Spleen (tissue), 11 donors: ENCODE measurements around the gene ABHD12. TPM values are rescaled to one million over a fixed set of nuclear protein-coding genes. Genes with fewer than 3 reads are reported as not detected.

Experiments used
- DNase-seq: peaks from one replicate; pipeline ENCODE4 v3.0.0-alpha.2; 2020
- H3K27ac ChIP-seq, 8 donors: fragments of 200-600 bp; sonication (generic) in 7 of 8; 1 replicate in 4 of 8; 2 replicates in 4 of 8; pipeline versions ENCODE4 v1.5.0 to v1.8.0; 2016 to 2021; ENCODE audit warnings: inconsistent platforms in 4 of 8, mild to moderate bottlenecking in 4 of 8, moderate library complexity in 1 of 8
- H3K27me3 ChIP-seq, 7 donors: fragments of 200-600 bp; sonication (generic) in 6 of 7; replicated peaks in 1 of 7; 1 replicate in 4 of 7; 2 replicates in 3 of 7; pipeline versions ENCODE4 v1.5.0 to v1.8.0; 2016 to 2021; ENCODE audit warnings: inconsistent platforms in 3 of 7, mild to moderate bottlenecking in 1 of 7
- H3K36me3 ChIP-seq, 6 donors: fragments of 200-600 bp; sonication (generic) in 5 of 6; 1 replicate in 4 of 6; 2 replicates in 2 of 6; pipeline versions ENCODE4 v1.5.0 to v1.8.0; 2016 to 2021; ENCODE audit warnings: inconsistent platforms in 2 of 6
- H3K4me1 ChIP-seq, 6 donors: fragments of 200-600 bp; sonication (generic) in 5 of 6; 1 replicate in 3 of 6; 2 replicates in 3 of 6; pipeline versions ENCODE4 v1.5.0 to v1.8.0; 2016 to 2021; ENCODE audit warnings: inconsistent platforms in 3 of 6
- H3K4me3 ChIP-seq, 8 donors: fragments of 200-600 bp; sonication (generic) in 7 of 8; 1 replicate in 4 of 8; 2 replicates in 4 of 8; pipeline versions ENCODE4 v1.5.0 to v1.8.0; 2016 to 2021; ENCODE audit warnings: inconsistent platforms in 4 of 8, mild to moderate bottlenecking in 4 of 8, moderate library complexity in 2 of 8
- H3K9me3 ChIP-seq, 8 donors: fragments of 200-600 bp; sonication (generic) in 7 of 8; 1 replicate in 4 of 8; 2 replicates in 4 of 8; pipeline versions ENCODE4 v1.5.0 to v1.8.0; 2016 to 2021; ENCODE audit warnings: inconsistent platforms in 4 of 8
- POLR2A ChIP-seq, 3 donors: fragments of 450-650 bp; IDR thresholded peaks; one replicate each; pipeline ENCODE4 v1.5.1; 2017; ENCODE audit warnings: antibody characterized with exemption in 3 of 3, mild to moderate bottlenecking in 1 of 3
- POLR2AphosphoS5 ChIP-seq, 3 donors: sonication (generic); formaldehyde crosslinking; IDR thresholded peaks; one replicate each; pipeline ENCODE4 v1.5.1; 2017; ENCODE audit warnings: antibody characterized with exemption in 3 of 3
- WGBS, 5 donors: extraction: QIAGEN DNeasy Blood & Tissue Kit in 3 of 5; methylation state at CpG; one replicate each; pipeline versions ENCODE4 v1.1.5 to v1.1.7; 2013 to 2018; 5-methylcytosine and 5-hydroxymethylcytosine counted together
- intact Hi-C: fragments of 100-400 bp; cut with DNase I; formaldehyde crosslinking; loops from one replicate; pipeline ENCODE4 v1.15.0; 2023; ENCODE audit warnings: low total_unique reads
- polyA plus RNA-seq, 3 donors: library from polyadenylated mRNA; stranded (reverse); fragments of 200-250 nt; gene quantifications; one replicate each; pipeline ENCODE4 v1.2.1, GENCODE V29; 2013
- small RNA-seq, 4 donors: library from RNA; depleted of rRNA; stranded (forward); fragments of <200 nt; gene quantifications; one replicate each; pipeline ENCODE3, GENCODE V24; 2016
- total RNA-seq, 7 donors: library from RNA; depleted of rRNA in 3 of 7; stranded (reverse); fragments of >200 nt in 3 of 7; fragmentation: NEBNext Ultra II Directional in 4 of 7; extraction: Animal tissue kit (Norgen Biotek cat#: 25700) in 4 of 7; gene quantifications; one replicate each; pipeline versions ENCODE4 v1.1.0 to v1.2.1, GENCODE V29; 2016 to 2021
- TF ChIP-seq, protein P1 (sequence below), 11 experiments: fragments of 200-600 bp in 7 of 11; fragments of 450-650 bp in 4 of 11; sonication (generic) in 4 of 11; IDR thresholded peaks in 8 of 11; conservative IDR thresholded peaks in 3 of 11; 1 replicate in 7 of 11; 2 replicates in 4 of 11; pipeline versions ENCODE4 v1.4.0 to v1.8.0; 2016 to 2021; ENCODE audit warnings: antibody characterized with exemption in 11 of 11, inconsistent platforms in 4 of 11, mild to moderate bottlenecking in 1 of 11
- donor health status: healthy with polysubstance abuse.
- donor health status: DM: no; HTN: no; CAD: no; lungs with moderate emphysema.
- donor health status: DM: no; HTN: no; CAD: no.
- donor health status: Bipolar disorder and iron deficiency.
- donor health status: healthy.
- donor health status: DM: no; HTN: no; CAD: no.
- donor health status: DM: yes; HTN: yes; CAD: no.

The ABHD12 gene
- total and polyA plus RNA-seq, 10 donors, result 16.1 to 36.9 (median 25.3) TPM

GRCh38 chr20:25252230-25252651 lies 138.4 kb downstream of the ABHD12 start:
- Histone ChIP-seq H3K4me1 (peaks cover 6 to 65% (median 26%) of the 10 kb centered on the region in 6 donors), H3K9me3 (no peaks in the 10 kb centered on the region), H3K27me3 (no peaks in the 10 kb centered on the region), H3K4me3 (no peak overlapping the region), H3K27ac (no peak overlapping the region), H3K36me3 (peaks cover 0 to 29% (median 0%) of the 10 kb centered on the region in 6 donors)
- 84 to 96% (median 86%) methylated on average over 4 to 6 of the region's 6 CpGs for WGBS, 5 donors
- DNase-seq, result no peak
- intact Hi-C loops, result no loop called here
- TF ChIP-seq POLR2AphosphoS5 (IDR thresholded peaks at IDR 0.05) (no peak), POLR2A (IDR thresholded peaks at IDR 0.05) (no peak)
- TF ChIP-seq, protein P1, sequence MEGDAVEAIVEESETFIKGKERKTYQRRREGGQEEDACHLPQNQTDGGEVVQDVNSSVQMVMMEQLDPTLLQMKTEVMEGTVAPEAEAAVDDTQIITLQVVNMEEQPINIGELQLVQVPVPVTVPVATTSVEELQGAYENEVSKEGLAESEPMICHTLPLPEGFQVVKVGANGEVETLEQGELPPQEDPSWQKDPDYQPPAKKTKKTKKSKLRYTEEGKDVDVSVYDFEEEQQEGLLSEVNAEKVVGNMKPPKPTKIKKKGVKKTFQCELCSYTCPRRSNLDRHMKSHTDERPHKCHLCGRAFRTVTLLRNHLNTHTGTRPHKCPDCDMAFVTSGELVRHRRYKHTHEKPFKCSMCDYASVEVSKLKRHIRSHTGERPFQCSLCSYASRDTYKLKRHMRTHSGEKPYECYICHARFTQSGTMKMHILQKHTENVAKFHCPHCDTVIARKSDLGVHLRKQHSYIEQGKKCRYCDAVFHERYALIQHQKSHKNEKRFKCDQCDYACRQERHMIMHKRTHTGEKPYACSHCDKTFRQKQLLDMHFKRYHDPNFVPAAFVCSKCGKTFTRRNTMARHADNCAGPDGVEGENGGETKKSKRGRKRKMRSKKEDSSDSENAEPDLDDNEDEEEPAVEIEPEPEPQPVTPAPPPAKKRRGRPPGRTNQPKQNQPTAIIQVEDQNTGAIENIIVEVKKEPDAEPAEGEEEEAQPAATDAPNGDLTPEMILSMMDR (IDR thresholded peaks at IDR 0.05 in 8 of 11, conservative IDR thresholded peaks at IDR 0.05 in 3 of 11), result no peak

GRCh38 chr20:25251558-25251957 lies 139.1 kb downstream of the ABHD12 start:
- 80 to 96% (median 92%) methylated on average over 4 of the region's 4 CpGs for WGBS, 5 donors
- TF ChIP-seq, protein P1 (IDR thresholded peaks at IDR 0.05 in 8 of 11, conservative IDR thresholded peaks at IDR 0.05 in 3 of 11), result no peak
- TF ChIP-seq POLR2A (IDR thresholded peaks at IDR 0.05) (no peak), POLR2AphosphoS5 (IDR thresholded peaks at IDR 0.05) (no peak)
- peaks cover 11 to 65% (median 33%) of the 10 kb centered on the region in 6 donors for H3K4me1 ChIP-seq
- H3K27me3 ChIP-seq, result no peaks in the 10 kb centered on the region
- H3K36me3 ChIP-seq, result peaks cover 0 to 29% (median 0%) of the 10 kb centered on the region in 6 donors
- no peak overlapping the region for H3K4me3 ChIP-seq
- intact Hi-C loops, result no loop called here
- no peak overlapping the region for H3K27ac ChIP-seq
- DNase-seq, result no peak
- H3K9me3 ChIP-seq, result no peaks in the 10 kb centered on the region

DNA sequence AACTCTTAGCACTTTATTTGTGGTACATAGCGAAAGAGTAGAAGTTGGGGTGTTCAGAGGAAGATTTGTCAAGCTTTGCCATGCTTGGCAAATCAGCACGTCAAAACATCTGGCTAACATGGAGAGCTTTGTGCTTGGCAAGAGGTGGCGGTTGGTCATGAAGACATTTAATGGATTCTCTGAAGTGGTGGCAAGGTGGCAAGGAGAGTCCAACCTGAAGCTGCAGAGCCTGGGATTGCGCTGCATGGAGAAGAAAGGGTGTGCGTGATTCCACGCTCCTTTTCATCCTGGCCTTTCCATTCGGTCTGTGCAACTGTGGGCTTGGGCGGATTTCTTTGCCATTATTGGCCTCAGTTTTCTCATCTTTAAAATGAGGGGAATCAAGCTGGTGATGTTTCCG lies 139.6 kb downstream of the ABHD12 start:
- H3K9me3 ChIP-seq, result no peaks in the 10 kb centered on the region
- TF ChIP-seq POLR2AphosphoS5 (IDR thresholded peaks at IDR 0.05), result no peak
- TF ChIP-seq, protein P1 (IDR thresholded peaks at IDR 0.05 in 8 of 11, conservative IDR thresholded peaks at IDR 0.05 in 3 of 11), result no peak
- H3K36me3 ChIP-seq, result peaks cover 0 to 29% (median 0%) of the 10 kb centered on the region in 6 donors
- no peaks in the 10 kb centered on the region for H3K27me3 ChIP-seq
- DNase-seq, result no peak
- 91 to 97% (median 94%) methylated on average over 9 of the region's 9 CpGs for WGBS, 5 donors
- H3K27ac ChIP-seq, result no peak overlapping the region
- intact Hi-C loops, result no loop called here
- no peak overlapping the region for H3K4me3 ChIP-seq
- H3K4me1 ChIP-seq, result peaks cover 11 to 68% (median 35%) of the 10 kb centered on the region in 6 donors

DNA sequence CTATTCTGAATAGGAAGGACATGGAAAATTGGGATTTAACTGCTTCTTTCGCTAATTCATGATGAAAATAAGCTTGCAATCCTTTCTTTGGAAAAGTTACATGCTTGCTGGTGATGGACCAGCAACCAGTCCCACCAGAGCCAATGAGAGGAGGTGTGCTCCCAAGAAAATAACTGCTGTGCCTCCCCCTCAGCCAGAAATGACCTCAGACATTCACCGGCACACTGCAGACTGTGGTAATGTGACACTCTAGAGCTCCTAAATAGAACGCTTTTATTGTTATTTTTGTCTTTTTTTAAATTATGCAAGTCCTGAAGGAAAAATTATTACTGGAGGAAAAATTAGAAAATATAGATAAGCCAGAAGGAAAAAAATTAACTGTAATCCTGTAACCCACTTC lies 140.1 kb downstream of the ABHD12 start:
- no peak overlapping the region for H3K27ac ChIP-seq
- no peak for DNase-seq
- intact Hi-C loops, result no loop called here
- TF ChIP-seq, protein P1 (IDR thresholded peaks at IDR 0.05 in 8 of 11, conservative IDR thresholded peaks at IDR 0.05 in 3 of 11), result no peak
- TF ChIP-seq POLR2AphosphoS5 (IDR thresholded peaks at IDR 0.05) (no peak), POLR2A (IDR thresholded peaks at IDR 0.05) (no peak)
- H3K4me1 ChIP-seq, result peaks cover 11 to 68% (median 35%) of the 10 kb centered on the region in 6 donors
- 89 to 98% (median 94%) methylated on average over 3 of the region's 3 CpGs for WGBS, 5 donors
- no peaks in the 10 kb centered on the region for H3K9me3 ChIP-seq
- H3K36me3 ChIP-seq, result peaks cover 0 to 24% (median 0%) of the 10 kb centered on the region in 6 donors
- H3K4me3 ChIP-seq, result no peak overlapping the region
- H3K27me3 ChIP-seq, result no peaks in the 10 kb centered on the region

Small RNAs within 50 kb of the gene (small RNA-seq; reads per million reads assigned to genes)
- gene AL121772.2, result 0 reads per million in 4 donors

Other genes with a start within 250 kb of the ABHD12 start
- 10 to 100 TPM; 31.6 to 49.6 (median 35.7) TPM for gene ENTPD6, start 195.1 kb downstream of the ABHD12 start, total RNA-seq
- gene ENTPD6, start 195.1 kb downstream of the ABHD12 start, polyA plus RNA-seq, result 10 to 100 TPM; 23.0 to 42.0 (median 33.6) TPM
- gene PYGB, start 142.8 kb downstream of the ABHD12 start, total RNA-seq, result 10 to 100 TPM; 27.0 to 47.8 (median 34.4) TPM
- gene PYGB, start 142.8 kb downstream of the ABHD12 start, polyA plus RNA-seq, result 10 to 100 TPM; 10.5 to 29.4 (median 18.2) TPM
- 1 to 10 TPM; 1.4 to 3.9 (median 2.8) TPM for gene GINS1, start 16.8 kb upstream of the ABHD12 start, total RNA-seq
- gene GINS1, start 16.8 kb upstream of the ABHD12 start, polyA plus RNA-seq, result 1 to 10 TPM in 2 of 3 donors, under 1 TPM in 1; 0.85 to 2.9 (median 2.4) TPM
- 10 to 100 TPM in 3 of 7 donors, 1 to 10 TPM in 4; 6.7 to 16.1 (median 9.4) TPM for gene NINL, start 194.7 kb upstream of the ABHD12 start, total RNA-seq
- gene NINL, start 194.7 kb upstream of the ABHD12 start, polyA plus RNA-seq, result 1 to 10 TPM; 3.1 to 7.1 (median 3.2) TPM
- 1 to 10 TPM; 2.9 to 6.1 (median 3.4) TPM for gene NANP, start 233.2 kb upstream of the ABHD12 start, total RNA-seq
- 1 to 10 TPM; 1.2 to 2.1 (median 1.6) TPM for gene NANP, start 233.2 kb upstream of the ABHD12 start, polyA plus RNA-seq